NCI-H2107 (cell line): Measurements from ENCODE around the gene GATB.
A peak's percentile ranks its signal among the peaks of the same experiment; 100 is the strongest.

Experiments used
- DNase-seq: peaks from one replicate; lab custom pipeline; 2025; lab: John Stamatoyannopoulos, UW

Gene GATB

GRCh38 chr4:151694961-151695720 is 65.7 kb downstream of the GATB start:
- DNase-seq, result no peak

- no peak for DNase-seq
Observed at GRCh38 chr4:151692821-151693673, 67.8 kb downstream of the GATB start.

DNA sequence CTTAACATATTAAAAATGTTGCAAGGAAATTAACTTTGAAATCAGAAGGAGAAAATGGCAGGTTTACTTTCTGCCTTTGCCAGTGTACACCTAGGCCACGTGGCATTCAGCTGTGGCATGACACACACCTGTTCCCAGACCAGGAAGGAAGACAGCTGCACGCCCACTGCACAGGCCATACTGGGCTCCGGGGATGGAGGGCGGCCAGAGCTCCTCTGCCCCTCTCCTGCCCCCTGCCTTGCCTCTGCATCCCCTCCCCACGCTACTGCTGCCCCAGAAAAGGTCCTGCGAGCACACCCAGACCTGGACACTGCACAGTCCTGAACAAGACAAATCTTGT is 68.4 kb downstream of the GATB start:
- no peak for DNase-seq

DNA sequence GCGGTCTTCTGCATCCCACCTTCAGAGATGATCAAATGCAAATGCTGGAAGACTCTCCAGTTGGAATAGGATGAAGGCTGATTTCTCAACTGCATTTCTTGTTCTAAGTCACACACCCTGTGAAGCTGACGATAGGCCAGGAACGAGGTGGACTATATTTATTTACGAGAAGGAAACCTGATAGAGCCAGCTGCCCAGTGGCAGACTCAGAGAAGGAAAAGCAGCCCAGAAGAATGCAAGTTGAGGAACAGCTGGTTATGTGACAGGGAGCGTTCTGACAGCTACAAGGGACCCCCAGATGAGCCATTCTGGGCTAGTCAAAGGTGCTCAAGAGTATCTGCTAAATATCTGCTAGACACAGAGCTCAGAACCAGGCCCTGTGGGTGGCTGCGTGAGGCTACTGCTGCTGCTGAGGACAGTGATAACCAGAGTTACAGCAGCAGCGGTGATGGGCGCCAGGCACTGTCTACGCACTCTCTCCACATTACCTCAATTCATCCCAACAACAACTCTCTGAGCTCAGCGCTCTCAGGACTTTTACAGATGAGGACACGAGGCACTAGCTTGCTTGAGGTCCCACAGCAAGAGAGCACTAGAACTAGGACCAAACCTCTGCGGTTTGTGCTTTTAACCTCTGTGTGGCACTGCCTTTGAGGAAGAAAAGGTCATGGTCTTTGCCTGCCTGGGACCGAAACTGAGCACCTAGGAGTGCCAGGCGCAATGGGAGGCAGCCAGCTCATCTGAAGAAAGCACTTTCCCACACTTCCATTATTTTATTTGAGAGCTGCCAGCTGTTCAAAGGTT is 69.0 kb downstream of the GATB start:
- DNase-seq, result no peak

DNA sequence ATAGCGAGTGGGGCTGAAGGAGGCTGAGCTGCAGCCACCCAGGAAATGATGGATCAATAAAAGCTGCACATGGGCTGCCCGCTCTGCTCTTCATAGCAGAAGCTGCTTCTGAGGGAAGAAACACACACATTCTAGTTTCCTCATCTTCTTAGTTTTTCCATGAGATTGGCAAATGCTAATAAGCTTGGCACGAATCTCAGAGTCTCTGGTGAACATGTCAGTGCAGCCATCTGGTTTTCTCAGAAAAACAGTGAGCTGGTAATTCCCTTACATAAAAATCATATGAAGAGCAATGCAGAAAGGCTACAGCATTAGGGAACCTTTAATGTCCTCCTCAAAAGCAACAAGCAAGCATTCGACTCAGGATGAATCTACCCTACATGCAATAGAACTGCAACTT is 69.9 kb downstream of the GATB start:
- DNase-seq, result no peak

DNA sequence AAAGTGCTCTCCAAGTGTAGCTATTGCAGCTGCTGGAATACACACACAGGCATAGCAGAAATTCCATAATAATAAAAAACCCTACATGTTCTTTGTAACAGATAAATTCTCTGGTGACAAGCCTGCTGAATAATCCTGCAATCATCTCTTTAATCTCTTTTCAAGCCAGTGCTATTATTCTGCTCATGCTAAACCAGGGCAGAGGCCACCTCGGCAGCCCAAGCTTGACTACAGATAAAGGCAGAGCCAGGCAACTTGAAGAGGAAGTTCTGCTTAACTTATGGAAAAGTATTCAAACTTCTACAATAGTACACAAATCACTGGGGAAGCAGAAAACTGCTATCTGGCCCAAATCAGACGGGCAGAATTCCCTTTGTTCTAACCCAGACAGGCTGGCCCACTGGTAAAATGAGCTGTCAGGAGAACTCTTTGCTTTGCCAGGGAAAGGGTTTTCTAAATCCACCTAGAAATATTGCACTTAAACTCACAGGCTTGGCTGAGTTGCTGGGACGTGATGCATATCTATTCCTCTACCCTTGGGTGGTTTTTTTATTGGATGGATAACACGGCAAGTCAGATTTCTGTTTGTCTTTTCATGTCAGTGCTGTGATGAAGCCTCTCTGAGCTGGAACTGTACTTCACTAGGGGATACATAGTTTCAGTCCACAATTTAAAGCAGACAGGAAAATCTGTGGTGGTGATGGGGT is 70.5 kb downstream of the GATB start:
- no peak for DNase-seq

- no peak for DNase-seq
Observed at GRCh38 chr4:151689211-151689991, 71.4 kb downstream of the GATB start.

GRCh38 chr4:151688785-151689043 is 72.1 kb downstream of the GATB start:
- DNase-seq, result no peak

- DNase-seq, result no peak
Observed at GRCh38 chr4:151688003-151688784, 72.6 kb downstream of the GATB start.

DNA sequence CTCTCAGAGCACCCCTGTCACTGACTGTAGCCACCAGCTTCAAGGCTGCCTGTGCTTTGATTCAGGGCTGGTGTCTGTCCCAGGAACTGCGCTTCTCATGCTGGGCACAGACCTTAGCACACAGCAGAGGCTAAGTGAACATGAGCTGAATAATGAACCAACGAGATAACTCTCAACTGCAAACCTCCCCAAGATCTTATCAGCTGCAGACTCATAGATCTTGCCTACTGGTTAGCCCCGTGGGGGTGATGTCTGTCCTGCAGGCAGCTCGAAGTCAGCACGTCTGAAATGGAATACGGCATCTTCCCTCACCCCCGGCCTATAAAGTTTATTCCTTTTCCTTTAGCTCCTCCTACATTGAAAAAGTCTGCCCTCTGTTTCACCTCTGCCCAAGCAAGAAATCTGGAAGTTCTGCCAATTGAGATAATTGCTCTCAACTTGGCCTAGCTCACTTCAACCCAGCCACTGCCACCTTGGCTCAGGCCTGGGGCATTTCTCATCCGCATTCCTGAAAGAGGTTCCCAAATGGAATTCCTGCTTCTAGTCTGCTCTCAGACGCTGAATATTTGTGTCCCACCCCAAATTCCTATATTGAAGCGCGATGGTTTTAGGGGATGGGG is 73.7 kb downstream of the GATB start:
- DNase-seq, result no peak

- no peak for DNase-seq
Observed at GRCh38 chr4:151685303-151685702, 75.5 kb downstream of the GATB start.

DNA sequence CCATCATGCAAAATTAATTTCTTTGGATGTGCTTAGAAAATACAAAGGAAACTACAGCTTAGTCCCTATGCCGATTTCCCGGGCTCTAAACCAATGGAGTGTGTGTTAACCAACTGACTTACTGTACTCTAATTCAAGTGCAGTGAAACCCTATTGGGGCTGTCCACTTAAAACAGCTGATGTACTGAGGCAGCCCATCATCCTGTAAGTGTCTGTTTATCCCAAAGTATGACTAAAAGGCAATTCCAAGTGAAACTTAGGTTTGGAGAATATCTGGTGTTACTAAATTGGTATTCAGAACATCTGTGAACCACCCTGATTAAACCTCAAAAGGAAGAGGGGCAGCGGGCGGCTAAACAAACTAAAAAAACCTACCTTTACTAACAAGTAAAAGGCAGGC is 79.7 kb downstream of the GATB start:
- DNase-seq, result no peak

DNA sequence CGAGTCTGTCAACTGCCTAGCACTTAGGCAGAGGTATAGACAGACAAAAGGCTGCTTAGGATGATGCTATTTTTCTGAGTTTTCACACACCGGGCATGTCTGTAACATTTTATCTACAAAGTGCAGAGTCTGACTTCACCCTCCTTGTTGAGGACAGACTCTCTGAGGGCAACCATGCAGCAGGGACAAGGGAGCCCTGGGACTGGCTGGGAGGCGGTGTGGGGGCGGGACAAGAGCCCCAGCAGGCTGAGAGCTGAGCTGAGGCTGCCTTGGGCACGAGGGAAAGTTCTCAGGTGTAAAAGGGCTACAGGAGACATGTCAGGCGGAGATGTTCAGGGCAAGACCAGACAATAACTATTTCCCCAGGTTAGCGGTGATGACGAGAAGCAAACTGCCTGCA is 81.6 kb downstream of the GATB start:
- no peak for DNase-seq

GRCh38 chr4:151678048-151678872 is 82.5 kb downstream of the GATB start:
- peak; percentile 44 for DNase-seq

DNA sequence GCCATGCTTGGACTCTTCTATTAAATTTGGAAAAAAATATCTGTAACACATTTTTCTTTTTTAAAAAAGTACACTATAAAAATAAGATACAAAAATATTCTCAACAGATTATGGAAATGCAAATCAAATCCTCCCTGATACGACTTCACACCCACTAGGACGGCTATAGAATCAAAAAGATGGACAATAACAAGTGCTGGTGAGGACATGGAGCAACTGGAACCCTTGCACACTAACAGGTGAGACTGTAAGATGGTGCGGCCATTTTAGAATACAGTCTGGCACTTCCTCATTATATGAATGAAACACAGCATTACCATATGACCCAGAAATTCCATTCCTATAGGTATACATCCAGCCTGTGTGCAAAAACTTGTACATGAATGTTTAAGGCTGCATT is 83.6 kb downstream of the GATB start:
- no peak for DNase-seq

- DNase-seq, result no peak
Observed at GRCh38 chr4:151676301-151676700, 84.5 kb downstream of the GATB start.

DNA sequence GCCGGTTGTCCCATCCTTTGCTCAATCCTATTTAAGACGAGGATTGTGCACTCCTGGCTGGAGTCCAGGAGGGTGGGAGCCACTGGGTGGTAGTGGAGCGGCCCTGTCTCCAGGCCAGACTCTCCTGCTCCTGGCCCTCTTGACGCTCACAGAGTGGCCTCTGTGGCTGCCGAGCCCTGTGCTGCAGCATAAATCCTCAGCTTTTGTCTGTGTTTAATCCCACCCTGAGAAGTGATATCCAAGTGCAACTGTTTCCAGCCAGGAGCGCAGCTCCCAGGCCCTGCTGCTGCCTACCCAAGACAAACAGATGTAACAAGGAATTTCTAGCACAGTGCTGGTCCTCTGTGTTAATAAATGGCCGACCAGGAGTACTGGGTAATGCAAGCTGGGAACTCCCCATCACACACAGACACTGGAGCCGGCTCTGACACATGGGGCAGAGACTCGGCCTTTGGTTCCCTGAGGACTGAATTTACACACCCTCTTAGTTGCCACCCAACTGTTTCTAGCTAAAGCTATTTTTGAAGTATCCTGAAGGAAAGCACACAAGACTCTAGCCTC is 85.3 kb downstream of the GATB start:
- no peak for DNase-seq

- DNase-seq, result no peak
Observed at GRCh38 chr4:151674804-151675391, 85.9 kb downstream of the GATB start.
